HCT116 (cell line): ENCODE data around the gene HEPN1.

Experiments used
- CEBPB ChIP-seq: IDR thresholded peaks from 2 replicates; pipeline ENCODE4 v1.6.1; 2012; ENCODE audit warnings: low read depth
- EZH2 ChIP-seq: fragments of 200-600 bp; sonication (generic); IDR thresholded peaks from 2 replicates; pipeline ENCODE4 v1.6.1; 2017; ENCODE audit warnings: antibody characterized with exemption, mixed run types
- EZH2phosphoT487 ChIP-seq: fragments of 200-600 bp; IDR thresholded peaks from 2 replicates; pipeline ENCODE4 v1.6.1; 2018; ENCODE audit warnings: antibody characterized with exemption, borderline replicate concordance
- POLR2A ChIP-seq: IDR thresholded peaks from 2 replicates; pipeline ENCODE4 v1.7.0; 2011; ENCODE audit warnings: borderline replicate concordance; ENCODE audit not compliant: insufficient read depth, insufficient read length; ENCODE audit errors: extremely low read depth
- POLR2AphosphoS5 ChIP-seq: IDR thresholded peaks from 2 replicates; pipeline ENCODE4 v1.6.1; 2011; ENCODE audit warnings: mild to moderate bottlenecking, low read depth, low read length, moderate library complexity
- REST ChIP-seq: IDR thresholded peaks from 2 replicates; pipeline ENCODE4 v1.6.1; 2012; ENCODE audit warnings: low read depth
- SIN3A ChIP-seq: IDR thresholded peaks from 2 replicates; pipeline ENCODE4 v1.6.1; 2012; ENCODE audit warnings: low read depth
- SP1 ChIP-seq: IDR thresholded peaks from 2 replicates; pipeline ENCODE4 v1.6.1; 2012; ENCODE audit warnings: low read depth
- YY1 ChIP-seq: IDR thresholded peaks from 2 replicates; pipeline ENCODE4 v1.6.1; 2011; ENCODE audit warnings: low read length, low read depth, moderate library complexity, mild to moderate bottlenecking; ENCODE audit not compliant: insufficient replicate concordance; ENCODE audit errors: extremely low read depth
- ZFX ChIP-seq: fragments of 450-650 bp; IDR thresholded peaks from 2 replicates; pipeline ENCODE4 v1.6.1; 2017
- ZNF274 ChIP-seq: fragments of 200-500 bp; sonication (Bioruptor generic); IDR thresholded peaks from 2 replicates; pipeline ENCODE4 v1.6.1; 2014; ENCODE audit warnings: mild to moderate bottlenecking, low read depth, low read length, inconsistent platforms
- TF ChIP-seq, protein P1 (sequence below), 3 experiments: fragments of 200-600 bp in 1 of 3; sonication (generic) in 1 of 3; IDR thresholded peaks in 2 of 3; conservative IDR thresholded peaks in 1 of 3; 2 replicates each; pipeline ENCODE4 v1.5.1; 2012 to 2017; ENCODE audit warnings: low read depth in 2 of 3, low read length in 2 of 3, antibody characterized with exemption in 1 of 3, borderline replicate concordance in 1 of 3, control low read depth in 1 of 3, mild to moderate bottlenecking in 1 of 3, mixed read lengths in 1 of 3, mixed run types in 1 of 3, moderate library complexity in 1 of 3; ENCODE audit not compliant: insufficient read depth in 1 of 3

DNA sequence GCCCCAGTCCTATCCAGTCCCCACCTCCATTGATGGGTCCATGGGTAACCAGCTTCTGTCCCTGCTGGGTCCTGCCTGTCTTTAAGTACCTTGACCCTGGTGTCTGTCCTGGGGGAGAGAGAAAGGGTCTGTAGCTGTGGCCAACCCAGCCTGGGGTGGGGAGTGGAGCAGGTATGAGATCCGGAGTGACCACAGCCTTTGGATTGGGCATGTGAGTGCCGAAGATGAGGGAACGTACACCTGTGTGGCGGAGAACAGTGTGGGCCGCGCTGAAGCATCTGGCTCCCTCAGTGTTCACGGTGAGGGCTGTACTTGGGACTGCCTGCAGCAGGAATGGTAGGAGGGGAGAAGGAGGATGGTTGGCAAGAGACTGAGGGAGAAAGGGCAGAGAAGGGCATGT lies 48.6 kb upstream of the HEPN1 start:
- no peak for TF ChIP-seq CEBPB
- TF ChIP-seq, protein P1, sequence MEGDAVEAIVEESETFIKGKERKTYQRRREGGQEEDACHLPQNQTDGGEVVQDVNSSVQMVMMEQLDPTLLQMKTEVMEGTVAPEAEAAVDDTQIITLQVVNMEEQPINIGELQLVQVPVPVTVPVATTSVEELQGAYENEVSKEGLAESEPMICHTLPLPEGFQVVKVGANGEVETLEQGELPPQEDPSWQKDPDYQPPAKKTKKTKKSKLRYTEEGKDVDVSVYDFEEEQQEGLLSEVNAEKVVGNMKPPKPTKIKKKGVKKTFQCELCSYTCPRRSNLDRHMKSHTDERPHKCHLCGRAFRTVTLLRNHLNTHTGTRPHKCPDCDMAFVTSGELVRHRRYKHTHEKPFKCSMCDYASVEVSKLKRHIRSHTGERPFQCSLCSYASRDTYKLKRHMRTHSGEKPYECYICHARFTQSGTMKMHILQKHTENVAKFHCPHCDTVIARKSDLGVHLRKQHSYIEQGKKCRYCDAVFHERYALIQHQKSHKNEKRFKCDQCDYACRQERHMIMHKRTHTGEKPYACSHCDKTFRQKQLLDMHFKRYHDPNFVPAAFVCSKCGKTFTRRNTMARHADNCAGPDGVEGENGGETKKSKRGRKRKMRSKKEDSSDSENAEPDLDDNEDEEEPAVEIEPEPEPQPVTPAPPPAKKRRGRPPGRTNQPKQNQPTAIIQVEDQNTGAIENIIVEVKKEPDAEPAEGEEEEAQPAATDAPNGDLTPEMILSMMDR (IDR thresholded peaks at IDR 0.05 in 2 of 3, conservative IDR thresholded peaks at IDR 0.05 in 1 of 3; ENCODE audit: borderline replicate concordance in 1 of 3, insufficient read depth in 1 of 3, low read depth in 2 of 3, low read length in 2 of 3) = no peak
- no peak for TF ChIP-seq POLR2A
- TF ChIP-seq POLR2AphosphoS5 = no peak
- no peak for TF ChIP-seq SP1
- no peak for TF ChIP-seq REST
- no peak for TF ChIP-seq ZFX
- no peak for TF ChIP-seq ZNF274
- TF ChIP-seq EZH2phosphoT487 = no peak
- TF ChIP-seq SIN3A = no peak
- no peak for TF ChIP-seq YY1
- no peak for TF ChIP-seq EZH2
